SW 1271 (cell line): ENCODE measurements around the gene PRXL2A.

Experiments
- DNase-seq, 2 experiments: peaks; one replicate each; lab custom pipeline; 2025; lab: John Stamatoyannopoulos, UW

Gene PRXL2A

GRCh38 chr10:80461208-80462183 lies 53.1 kb downstream of the PRXL2A start:
- no peak for DNase-seq

- no peak for DNase-seq
Measured at GRCh38 chr10:80462299-80462980, 54.1 kb downstream of the PRXL2A start.

- DNase-seq, result no peak
Measured at GRCh38 chr10:80462981-80463741, 54.8 kb downstream of the PRXL2A start.

- no peak for DNase-seq
Measured at GRCh38 chr10:80463868-80464267, 55.5 kb downstream of the PRXL2A start.

GRCh38 chr10:80464557-80465450 lies 56.5 kb downstream of the PRXL2A start:
- no peak for DNase-seq

GRCh38 chr10:80465451-80465835 lies 57.1 kb downstream of the PRXL2A start:
- DNase-seq, result no peak

GRCh38 chr10:80465839-80466590 lies 57.7 kb downstream of the PRXL2A start:
- no peak for DNase-seq

- no peak for DNase-seq
Measured at GRCh38 chr10:80466724-80467326, 58.5 kb downstream of the PRXL2A start.

GRCh38 chr10:80468002-80468401 lies 59.7 kb downstream of the PRXL2A start:
- no peak for DNase-seq

- DNase-seq, result no peak
Measured at GRCh38 chr10:80468806-80469421, 60.6 kb downstream of the PRXL2A start.

GRCh38 chr10:80470266-80470665 lies 61.9 kb downstream of the PRXL2A start:
- no peak for DNase-seq

GRCh38 chr10:80471001-80471400 lies 62.6 kb downstream of the PRXL2A start:
- no peak for DNase-seq

GRCh38 chr10:80471715-80472233 lies 63.4 kb downstream of the PRXL2A start:
- no peak for DNase-seq

GRCh38 chr10:80472234-80473095 lies 64.1 kb downstream of the PRXL2A start:
- no peak for DNase-seq

GRCh38 chr10:80473096-80473657 lies 64.8 kb downstream of the PRXL2A start:
- DNase-seq, result no peak

GRCh38 chr10:80473692-80474596 lies 65.6 kb downstream of the PRXL2A start:
- no peak for DNase-seq

- no peak for DNase-seq
Measured at GRCh38 chr10:80474597-80474910, 66.2 kb downstream of the PRXL2A start.
